Fibroblast of peridontal ligament (primary cell): ENCODE data around the gene NUDT3.
"Not testable (repeated sequence)": the region's sequence is repeated elsewhere in the genome, so short reads cannot be mapped to it uniquely, and the experiment has no call there.

Experiments used
- DNase-seq: peaks from one replicate; pipeline ENCODE4 v3.0.0-alpha.2; 2010; ENCODE audit errors: extremely low read depth

NUDT3 gene

GRCh38 chr6:34252395-34252794 lies 140.1 kb downstream of the NUDT3 start:
- DNase-seq = not testable (repeated sequence)

GRCh38 chr6:34249469-34250261 lies 142.8 kb downstream of the NUDT3 start:
- peak; percentile 36 for DNase-seq

GRCh38 chr6:34248727-34249468 lies 143.6 kb downstream of the NUDT3 start, which contains the start of gene SMIM29:
SMIM29 (minus strand) TSS chr6:34249006; CDS start chr6:34247791, 1,215 bp downstream.
- peak; percentile 91 for DNase-seq

- peak; percentile 33 for DNase-seq
Measured at GRCh38 chr6:34248198-34248726, 144.2 kb downstream of the NUDT3 start.

GRCh38 chr6:34247481-34248197 lies 144.8 kb downstream of the NUDT3 start:
- DNase-seq = no peak

- no peak for DNase-seq
Measured at GRCh38 chr6:34246563-34247391, 145.7 kb downstream of the NUDT3 start.

GRCh38 chr6:34246249-34246562 lies 146.3 kb downstream of the NUDT3 start:
- no peak for DNase-seq

GRCh38 chr6:34245761-34246140 lies 146.7 kb downstream of the NUDT3 start:
- not testable (repeated sequence) for DNase-seq

GRCh38 chr6:34245032-34245760 lies 147.3 kb downstream of the NUDT3 start:
- not testable (repeated sequence) for DNase-seq

- DNase-seq = peak; percentile 86
Measured at GRCh38 chr6:34243901-34244884, 148.3 kb downstream of the NUDT3 start.

GRCh38 chr6:34243131-34243771 lies 149.2 kb downstream of the NUDT3 start:
- no peak for DNase-seq

GRCh38 chr6:34242252-34243130 lies 150.0 kb downstream of the NUDT3 start:
- DNase-seq = no peak

GRCh38 chr6:34241351-34242215 lies 150.9 kb downstream of the NUDT3 start:
- no peak for DNase-seq

- no peak for DNase-seq
Measured at GRCh38 chr6:34240329-34241248, 151.9 kb downstream of the NUDT3 start.

GRCh38 chr6:34239893-34240292 lies 152.6 kb downstream of the NUDT3 start:
- DNase-seq = no peak

GRCh38 chr6:34239500-34239825 lies 153.0 kb downstream of the NUDT3 start:
- DNase-seq = no peak
